WTC11 (cell line): Measurements from ENCODE around the gene TBX15.

Experiments
- CTCF ChIP-seq: fragments of 200-600 bp; IDR thresholded peaks from 2 replicates; pipeline ENCODE4 v1.8.0; 2022; ENCODE audit warnings: antibody characterized with exemption
- FOXJ3 ChIP-seq: sonication (generic); formaldehyde crosslinking; IDR thresholded peaks from 2 replicates; pipeline ENCODE4 v1.9.0; 2021; ENCODE audit warnings: missing genetic modification reagents, mild to moderate bottlenecking, borderline replicate concordance
- NR2C2 ChIP-seq: sonication (generic); formaldehyde crosslinking; IDR thresholded peaks from 2 replicates; pipeline ENCODE4 v1.8.0; 2022; ENCODE audit warnings: mild to moderate bottlenecking, missing genetic modification reagents
- PRDM15 ChIP-seq: sonication (generic); formaldehyde crosslinking; IDR thresholded peaks from 2 replicates; pipeline ENCODE4 v1.8.0; 2022; ENCODE audit warnings: missing genetic modification reagents
- SMAD3 ChIP-seq: sonication (generic); formaldehyde crosslinking; IDR thresholded peaks from 2 replicates; pipeline ENCODE4 v1.8.0; 2022; ENCODE audit warnings: missing genetic modification reagents, mild to moderate bottlenecking, borderline replicate concordance
- SP1 ChIP-seq: sonication (generic); formaldehyde crosslinking; conservative IDR thresholded peaks from 2 replicates; pipeline ENCODE4 v1.8.1; 2022; ENCODE audit warnings: missing genetic modification reagents
- TEAD4 ChIP-seq: sonication (generic); formaldehyde crosslinking; IDR thresholded peaks from 2 replicates; pipeline ENCODE4 v1.8.0; 2022; ENCODE audit warnings: mild to moderate bottlenecking, missing genetic modification reagents
- TP53 ChIP-seq: sonication (generic); formaldehyde crosslinking; IDR thresholded peaks from 2 replicates; pipeline ENCODE4 v1.8.1; 2023; ENCODE audit warnings: mild to moderate bottlenecking, missing genetic modification reagents
- TF ChIP-seq, protein P1 (sequence below): sonication (generic); formaldehyde crosslinking; IDR thresholded peaks from 2 replicates; pipeline ENCODE4 v1.8.1; 2023; ENCODE audit warnings: mild to moderate bottlenecking, missing genetic modification reagents, moderate library complexity

GRCh38 chr1:118868387-118868786 lies 119.8 kb downstream of the TBX15 start:
- no peak for TF ChIP-seq PRDM15 (CRISPR knock-in tag)
- no peak for TF ChIP-seq NR2C2
- no peak for TF ChIP-seq FOXJ3
- no peak for TF ChIP-seq SMAD3 (CRISPR knock-in tag)
- TF ChIP-seq SP1 (CRISPR knock-in tag) = no peak
- no peak for TF ChIP-seq TEAD4 (CRISPR knock-in tag)
- TF ChIP-seq, protein P1, sequence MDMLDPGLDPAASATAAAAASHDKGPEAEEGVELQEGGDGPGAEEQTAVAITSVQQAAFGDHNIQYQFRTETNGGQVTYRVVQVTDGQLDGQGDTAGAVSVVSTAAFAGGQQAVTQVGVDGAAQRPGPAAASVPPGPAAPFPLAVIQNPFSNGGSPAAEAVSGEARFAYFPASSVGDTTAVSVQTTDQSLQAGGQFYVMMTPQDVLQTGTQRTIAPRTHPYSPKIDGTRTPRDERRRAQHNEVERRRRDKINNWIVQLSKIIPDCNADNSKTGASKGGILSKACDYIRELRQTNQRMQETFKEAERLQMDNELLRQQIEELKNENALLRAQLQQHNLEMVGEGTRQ (CRISPR knock-in tag) = no peak
- TF ChIP-seq TP53 (CRISPR knock-in tag) = no peak
- TF ChIP-seq CTCF = no peak
